CD4-positive, alpha-beta T cell treated with Interleukin-17A for 4 hours (primary cell): ENCODE measurements around the gene IFNA14.
"Not testable (repeated sequence)": the region's sequence is repeated elsewhere in the genome, so short reads cannot be mapped to it uniquely, and the experiment has no call there.

Experiments
- DNase-seq: peaks from one replicate; pipeline ENCODE4 v3.0.0-alpha.2; 2020; ENCODE audit warnings: mixed read lengths

Gene IFNA14

DNA sequence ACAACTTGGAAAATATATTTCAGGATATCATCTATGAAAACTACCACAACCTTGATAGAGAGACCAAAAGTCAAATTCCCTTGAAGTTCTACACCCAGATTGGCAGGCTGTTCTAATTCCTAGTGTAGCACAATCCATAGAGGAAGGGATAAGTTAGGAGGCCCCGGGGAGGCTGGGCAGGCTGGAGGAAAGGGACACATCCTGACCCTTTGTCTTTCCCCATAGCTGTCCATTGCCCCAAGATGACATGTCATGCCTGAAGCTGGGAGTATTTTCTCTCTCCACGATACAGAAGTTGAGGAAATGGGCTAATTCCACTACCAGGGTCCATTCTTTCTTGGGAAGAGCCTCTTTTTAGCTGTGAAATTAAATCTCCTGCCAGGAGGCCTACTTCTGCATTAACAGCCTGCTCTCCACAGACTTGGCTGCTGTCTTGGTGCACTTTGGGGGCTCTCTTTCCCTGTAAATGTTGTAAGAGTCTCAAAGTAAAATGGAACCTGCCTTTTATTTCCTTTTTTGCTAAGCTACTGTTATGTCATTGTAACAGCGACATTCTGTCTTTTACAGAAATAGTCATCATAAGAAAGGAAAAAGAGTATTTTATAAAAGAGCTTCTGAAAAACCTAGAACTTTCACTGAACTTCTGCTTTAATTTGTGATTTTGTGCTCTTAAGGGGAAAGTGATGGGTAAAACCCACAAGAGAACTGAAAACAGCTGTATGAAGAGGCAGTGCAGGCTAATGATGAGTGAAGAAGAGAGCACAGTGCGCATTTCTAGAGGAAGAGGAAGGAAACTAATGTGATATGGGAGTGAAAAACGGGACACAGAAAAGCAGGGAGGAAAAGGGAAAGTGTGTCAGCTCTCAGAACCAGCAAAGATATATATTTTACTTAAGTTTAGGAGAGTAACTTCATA lies 26.1 kb downstream of the IFNA14 start:
- not testable (repeated sequence) for DNase-seq

DNA sequence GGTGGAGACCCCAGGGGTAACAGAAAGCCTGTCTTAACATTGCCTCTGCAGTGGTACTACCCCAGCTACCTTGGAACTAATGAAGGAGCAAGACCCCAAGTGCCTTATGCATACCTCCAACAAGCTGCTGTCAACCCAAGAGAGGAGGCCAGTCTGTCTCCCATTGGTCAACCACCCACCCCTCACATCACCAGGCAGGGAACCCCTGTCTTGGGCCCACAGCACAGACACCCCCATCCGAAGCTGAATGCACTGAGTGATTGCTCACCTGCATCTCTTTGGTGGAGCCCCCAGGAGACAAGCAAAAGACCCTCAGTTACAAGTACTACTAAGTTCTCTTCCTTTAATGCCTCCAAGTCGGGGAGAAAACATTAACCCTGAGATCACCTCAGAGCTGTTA lies 27.6 kb downstream of the IFNA14 start:
- DNase-seq = not testable (repeated sequence)

DNA sequence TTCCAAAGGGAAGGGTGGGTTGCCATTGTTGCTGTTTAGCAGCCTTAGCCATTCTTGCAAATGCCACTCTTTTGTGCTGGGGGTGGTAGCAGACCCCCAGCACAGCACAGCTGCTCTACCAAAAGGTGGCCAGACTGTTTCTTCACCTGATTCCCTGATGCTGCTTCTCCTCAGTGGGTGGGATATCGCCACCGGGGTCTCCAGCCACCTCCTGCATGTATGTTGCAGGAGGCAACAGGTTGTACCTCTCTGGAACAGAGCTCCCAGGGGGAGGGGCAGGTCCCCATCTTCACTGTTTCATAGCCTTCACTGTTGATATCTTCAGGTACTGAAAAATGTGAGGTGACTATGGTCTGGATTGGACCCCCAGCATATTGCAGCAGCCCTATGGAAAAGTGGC lies 29.0 kb downstream of the IFNA14 start:
- DNase-seq = not testable (repeated sequence)

DNA sequence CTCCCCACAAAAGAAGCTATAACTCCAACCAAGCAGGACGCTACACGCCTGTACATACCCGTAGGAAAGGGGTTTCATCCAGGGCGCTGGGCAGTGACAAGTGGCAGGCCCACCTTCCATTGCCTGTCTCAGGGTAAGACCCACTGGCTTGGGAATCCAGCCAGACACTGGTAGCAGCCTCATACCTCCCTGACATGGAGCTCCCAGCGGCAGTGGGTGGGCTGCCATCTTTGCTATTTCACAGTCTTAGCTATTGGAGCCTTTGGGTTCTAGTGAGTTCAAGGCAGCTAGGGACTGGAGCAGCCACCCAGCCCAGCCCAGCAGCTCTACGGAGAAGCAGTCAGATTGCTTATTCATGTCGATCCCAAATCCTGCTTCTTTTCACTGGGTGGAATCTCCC lies 29.5 kb downstream of the IFNA14 start:
- DNase-seq = no peak

DNA sequence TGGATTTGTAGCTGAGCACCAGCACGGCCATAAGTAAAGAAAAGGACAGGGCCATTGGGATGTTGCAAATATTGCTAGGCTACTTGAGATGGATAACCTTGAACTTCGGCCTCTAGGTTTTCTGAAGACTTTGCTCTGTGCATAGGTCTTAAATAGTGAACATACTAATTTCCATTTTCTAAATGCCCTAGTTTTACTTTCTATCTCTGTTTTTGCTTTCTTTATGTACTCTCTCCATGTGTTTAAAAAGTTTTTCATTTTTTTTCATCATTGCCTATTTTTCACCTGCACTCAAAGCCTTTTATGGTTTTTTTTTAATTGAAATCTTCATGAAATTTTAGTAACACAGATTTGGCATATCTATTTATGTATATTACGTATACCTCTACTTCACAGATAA lies 32.8 kb downstream of the IFNA14 start, which contains the start of gene IFNA10:
IFNA10 (minus strand) TSS at position 101 of the 400 bp plus-strand sequence; CDS start at position 55, 46 bp downstream.
- DNase-seq = not testable (repeated sequence)

DNA sequence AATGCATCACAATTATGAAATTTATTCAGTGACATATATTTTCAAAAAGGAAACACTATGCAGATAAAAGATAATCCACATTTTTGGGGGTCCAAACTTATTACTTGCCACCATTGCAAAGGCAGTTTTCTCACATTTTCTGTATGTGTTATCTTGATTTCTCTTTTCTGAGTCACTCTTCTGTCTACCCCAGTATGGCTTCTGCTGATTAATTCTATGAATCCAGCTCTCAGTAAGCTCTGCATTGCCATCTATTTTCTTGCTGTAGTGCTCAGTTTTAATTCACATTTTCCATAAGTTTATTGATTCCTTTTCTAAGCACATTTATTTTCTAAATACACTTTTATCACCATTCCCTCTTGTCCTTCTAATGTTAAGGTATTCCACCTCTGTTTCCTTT lies 34.6 kb downstream of the IFNA14 start:
- no peak for DNase-seq

DNA sequence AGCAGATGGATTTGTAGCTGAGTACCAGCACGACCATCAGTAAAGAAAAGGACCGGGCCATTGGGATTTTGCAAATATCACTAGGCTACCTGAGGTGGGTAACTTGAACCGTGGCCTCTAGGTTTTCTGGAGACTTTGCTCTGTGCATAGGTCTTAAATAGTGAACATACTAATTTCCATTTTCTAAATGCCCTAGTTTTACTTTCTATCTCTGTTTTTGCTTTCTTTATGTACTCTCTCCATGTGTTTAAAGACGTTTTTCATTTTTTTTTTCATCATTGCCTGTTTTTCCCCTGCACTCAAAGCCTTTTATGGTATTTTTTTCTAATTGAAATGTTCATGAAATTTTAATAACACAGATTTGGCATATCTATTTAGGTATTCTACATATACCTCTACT lies 37.7 kb downstream of the IFNA14 start, which contains the start of gene IFNA7:
IFNA7 (minus strand) TSS at position 101 of the 400 bp plus-strand sequence; CDS start at position 61, 40 bp downstream.
- DNase-seq = not testable (repeated sequence)

DNA sequence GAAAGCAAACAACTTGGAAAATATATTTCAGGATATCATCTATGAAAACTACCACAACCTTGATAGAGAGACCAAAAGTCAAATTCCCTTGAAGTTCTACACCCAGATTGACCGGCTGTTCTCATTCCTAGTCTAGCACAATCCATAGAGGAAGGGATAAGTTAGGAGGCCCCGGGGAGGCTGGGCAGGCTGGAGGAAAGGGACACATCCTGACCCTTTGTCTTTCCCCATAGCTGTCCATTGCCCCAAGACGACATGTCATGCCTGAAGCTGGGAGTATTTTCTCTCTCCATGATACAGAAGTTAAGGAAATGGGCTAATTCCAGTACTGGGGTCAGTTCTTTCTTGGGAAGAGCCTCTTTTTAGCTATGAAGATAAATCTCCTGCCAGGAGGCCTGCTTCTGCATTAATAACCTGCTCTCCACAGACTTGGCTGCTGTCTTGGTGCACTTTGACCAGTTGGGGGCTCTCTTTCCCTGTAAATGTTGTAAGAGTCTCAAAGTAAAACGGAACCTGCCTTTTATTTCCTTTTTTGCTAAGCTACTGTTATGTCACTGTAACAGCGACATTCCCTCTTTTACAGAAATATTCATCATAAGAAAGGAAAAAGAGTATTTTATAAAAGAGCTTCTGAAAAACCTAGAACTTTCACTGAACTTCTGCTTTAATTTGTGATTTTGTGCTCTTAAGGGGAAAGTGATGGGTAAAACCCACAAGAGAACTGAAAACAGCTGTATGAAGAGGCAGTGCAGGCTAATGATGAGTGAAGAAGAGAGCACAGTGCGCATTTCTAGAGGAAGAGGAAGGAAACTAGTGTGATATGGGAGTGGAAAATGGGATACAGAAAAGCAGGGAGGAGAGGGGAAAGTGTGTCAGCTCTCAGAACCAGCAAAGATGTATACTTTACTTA lies 44.7 kb downstream of the IFNA14 start:
- DNase-seq = peak; percentile 22
